SU-DHL-6 (cell line): Measurements from ENCODE around the gene SMTNL2.

ENCODE experiments used
- H2AFZ ChIP-seq: fragments of 200-600 bp; sonication (generic); 2 replicates; pipeline ENCODE4 v1.6.1; 2014; ENCODE audit warnings: low read depth, mild to moderate bottlenecking, moderate library complexity, mixed read lengths, antibody characterized with exemption, low read length; ENCODE audit not compliant: severe bottlenecking
- H3F3A ChIP-seq: fragments of 200-600 bp; shearing (Covaris generic); 2 replicates; pipeline ENCODE4 v1.6.0; 2016; ENCODE audit warnings: antibody characterized with exemption, mild to moderate bottlenecking; ENCODE audit not compliant: insufficient read depth
- H3K27ac ChIP-seq: fragments of 200-600 bp; sonication (generic); 2 replicates; pipeline ENCODE4 v1.5.1; 2016; ENCODE audit warnings: low read depth, mild to moderate bottlenecking, low read length, moderate library complexity, mixed read lengths
- H3K27me3 ChIP-seq: fragments of 200-600 bp; sonication (generic), shearing (Covaris generic); 2 replicates; pipeline ENCODE4 v1.6.0; 2014; ENCODE audit warnings: mild to moderate bottlenecking, low read length
- H3K36me3 ChIP-seq: fragments of 200-600 bp; sonication (generic); 2 replicates; pipeline ENCODE4 v1.6.1; 2014; ENCODE audit warnings: mild to moderate bottlenecking, low read length, mixed read lengths
- H3K4me2 ChIP-seq: fragments of 300-600, 200-600 bp; shearing (Covaris generic), sonication (generic); 2 replicates; pipeline ENCODE4 v1.6.0; 2014; ENCODE audit warnings: low read length, low read depth, mild to moderate bottlenecking; ENCODE audit not compliant: poor library complexity, severe bottlenecking
- H3K4me3 ChIP-seq: fragments of 200-600 bp; sonication (generic); 2 replicates; pipeline ENCODE4 v1.5.1; 2014; ENCODE audit warnings: antibody characterized with exemption, low read length, mild to moderate bottlenecking, mixed read lengths; ENCODE audit not compliant: insufficient read depth, poor library complexity, severe bottlenecking
- H3K79me2 ChIP-seq: fragments of 200-600 bp; sonication (generic); 2 replicates; pipeline ENCODE4 v1.6.1; 2014; ENCODE audit warnings: mild to moderate bottlenecking, low read length, moderate library complexity; ENCODE audit not compliant: insufficient read depth
- H3K9ac ChIP-seq: fragments of 200-600 bp; sonication (generic); 2 replicates; pipeline ENCODE4 v1.7.0; 2014; ENCODE audit warnings: mild to moderate bottlenecking, low read length
- H3K9me2 ChIP-seq: fragments of 200-600 bp; sonication (generic); replicated peaks from 2 replicates; pipeline ENCODE4 v1.6.1; 2014; ENCODE audit warnings: low read length; ENCODE audit not compliant: insufficient read depth
- H3K9me3 ChIP-seq: fragments of 200-600 bp; sonication (generic); 2 replicates; pipeline ENCODE4 v1.6.1; 2014; ENCODE audit warnings: low read length, mixed read lengths; ENCODE audit not compliant: insufficient read depth
- H4K20me1 ChIP-seq: fragments of 200-600 bp; sonication (generic); 2 replicates; pipeline ENCODE4 v1.6.1; 2014; ENCODE audit warnings: low read depth, mild to moderate bottlenecking, antibody characterized with exemption, low read length, moderate library complexity, mixed read lengths
- EZH2phosphoT487 ChIP-seq: fragments of 200-600 bp; sonication (generic), shearing (Covaris generic); conservative IDR thresholded peaks from 2 replicates; pipeline ENCODE4 v1.6.1; 2018; ENCODE audit warnings: mild to moderate bottlenecking, antibody characterized with exemption, low read length, moderate library complexity, mixed read lengths
- TF ChIP-seq, protein P1 (sequence below): fragments of 200-600 bp; sonication (generic); IDR thresholded peaks from one replicate; pipeline ENCODE4 v1.5.1; 2017; ENCODE audit warnings: antibody characterized with exemption, mild to moderate bottlenecking, low read length, moderate library complexity; ENCODE audit not compliant: insufficient read depth, poor library complexity, severe bottlenecking

SMTNL2 gene

DNA sequence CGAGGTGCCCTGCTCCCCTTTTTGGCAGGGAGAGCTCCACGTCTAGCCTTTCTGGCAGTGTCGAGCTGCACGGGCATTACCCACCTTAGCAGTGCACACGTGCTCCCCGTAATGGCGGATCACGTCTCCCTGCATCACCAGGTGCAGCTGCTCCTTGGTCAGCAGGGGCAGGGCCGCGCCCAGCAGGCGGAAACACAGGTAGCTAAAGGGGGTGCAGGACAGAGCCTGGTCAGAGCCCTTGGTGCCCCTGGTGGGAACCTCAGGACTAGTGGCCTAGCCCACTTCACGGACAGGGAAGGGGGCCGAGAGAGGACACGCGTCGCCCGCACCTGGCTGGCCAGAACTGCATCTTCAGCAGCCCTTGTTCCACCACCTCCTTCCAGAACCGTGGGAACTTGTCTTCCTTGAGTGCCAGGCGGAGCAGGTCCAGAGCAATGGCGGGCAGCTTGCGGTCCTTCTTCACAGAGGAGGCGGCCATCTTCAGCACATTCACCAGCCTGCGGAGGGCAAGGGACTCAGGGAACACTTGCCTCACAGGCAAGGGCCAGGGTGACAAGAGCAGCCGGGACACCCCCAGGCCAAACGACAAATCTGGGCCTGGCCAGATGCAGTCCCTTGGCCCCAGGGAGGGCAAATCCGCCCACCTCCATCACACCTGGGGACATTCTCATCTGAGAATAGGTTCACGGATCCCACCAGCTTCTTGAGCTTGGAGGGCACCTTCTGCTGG is 32.4 kb upstream of the SMTNL2 start:
- H3K4me3 ChIP-seq, result no peak overlapping the region
- no peaks in the 10 kb centered on the region for H3K27me3 ChIP-seq
- peaks cover 22% of the 10 kb centered on the region for H3K79me2 ChIP-seq
- H3K9ac ChIP-seq, result no peak overlapping the region
- no peaks in the 10 kb centered on the region for H3F3A ChIP-seq
- H3K9me2 ChIP-seq, result no peaks in the 10 kb centered on the region
- peaks cover 3% of the 10 kb centered on the region; the same call in 1 of the 2 replicates for H3K36me3 ChIP-seq
- no peaks in the 10 kb centered on the region for H4K20me1 ChIP-seq
- no peak overlapping the region for H3K4me2 ChIP-seq
- H2AFZ ChIP-seq, result no peak overlapping the region
- TF ChIP-seq EZH2phosphoT487, result no peak
- TF ChIP-seq, protein P1, sequence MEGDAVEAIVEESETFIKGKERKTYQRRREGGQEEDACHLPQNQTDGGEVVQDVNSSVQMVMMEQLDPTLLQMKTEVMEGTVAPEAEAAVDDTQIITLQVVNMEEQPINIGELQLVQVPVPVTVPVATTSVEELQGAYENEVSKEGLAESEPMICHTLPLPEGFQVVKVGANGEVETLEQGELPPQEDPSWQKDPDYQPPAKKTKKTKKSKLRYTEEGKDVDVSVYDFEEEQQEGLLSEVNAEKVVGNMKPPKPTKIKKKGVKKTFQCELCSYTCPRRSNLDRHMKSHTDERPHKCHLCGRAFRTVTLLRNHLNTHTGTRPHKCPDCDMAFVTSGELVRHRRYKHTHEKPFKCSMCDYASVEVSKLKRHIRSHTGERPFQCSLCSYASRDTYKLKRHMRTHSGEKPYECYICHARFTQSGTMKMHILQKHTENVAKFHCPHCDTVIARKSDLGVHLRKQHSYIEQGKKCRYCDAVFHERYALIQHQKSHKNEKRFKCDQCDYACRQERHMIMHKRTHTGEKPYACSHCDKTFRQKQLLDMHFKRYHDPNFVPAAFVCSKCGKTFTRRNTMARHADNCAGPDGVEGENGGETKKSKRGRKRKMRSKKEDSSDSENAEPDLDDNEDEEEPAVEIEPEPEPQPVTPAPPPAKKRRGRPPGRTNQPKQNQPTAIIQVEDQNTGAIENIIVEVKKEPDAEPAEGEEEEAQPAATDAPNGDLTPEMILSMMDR, result no peak
- no peaks in the 10 kb centered on the region for H3K9me3 ChIP-seq
- no peak overlapping the region for H3K27ac ChIP-seq

DNA sequence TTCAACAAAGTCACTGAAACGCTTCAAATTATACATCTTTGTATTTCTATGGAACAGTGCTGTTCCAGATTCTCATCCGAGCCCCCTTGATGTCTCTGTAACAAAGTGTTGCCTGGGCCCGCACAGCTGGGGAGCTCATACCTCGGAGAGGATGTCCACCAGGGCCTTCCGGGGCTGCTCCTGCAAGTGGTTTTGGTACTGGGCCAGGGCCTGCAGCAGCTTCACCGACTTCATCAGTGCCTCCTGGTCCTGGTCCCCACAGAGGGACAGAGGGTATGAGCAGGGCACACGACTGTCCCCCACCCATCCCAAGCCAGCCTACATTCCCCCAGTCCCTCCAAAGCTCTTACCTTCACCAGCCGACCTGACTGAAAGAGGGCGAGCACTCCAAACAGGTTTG is 30.7 kb upstream of the SMTNL2 start:
- no peaks in the 10 kb centered on the region for H3K9me2 ChIP-seq
- H2AFZ ChIP-seq, result no peak overlapping the region
- H3K27ac ChIP-seq, result no peak overlapping the region
- no peaks in the 10 kb centered on the region for H4K20me1 ChIP-seq
- TF ChIP-seq EZH2phosphoT487, result no peak
- TF ChIP-seq, protein P1, result no peak
- H3K4me2 ChIP-seq, result peak overlapping the region; percentile 93
- H3F3A ChIP-seq, result no peaks in the 10 kb centered on the region
- peak overlapping the region; percentile 77 for H3K9ac ChIP-seq
- H3K79me2 ChIP-seq, result peaks cover 22% of the 10 kb centered on the region
- no peaks in the 10 kb centered on the region for H3K9me3 ChIP-seq
- no peaks in the 10 kb centered on the region for H3K27me3 ChIP-seq
- H3K4me3 ChIP-seq, result peak overlapping the region; percentile 87
- no peaks in the 10 kb centered on the region for H3K36me3 ChIP-seq

DNA sequence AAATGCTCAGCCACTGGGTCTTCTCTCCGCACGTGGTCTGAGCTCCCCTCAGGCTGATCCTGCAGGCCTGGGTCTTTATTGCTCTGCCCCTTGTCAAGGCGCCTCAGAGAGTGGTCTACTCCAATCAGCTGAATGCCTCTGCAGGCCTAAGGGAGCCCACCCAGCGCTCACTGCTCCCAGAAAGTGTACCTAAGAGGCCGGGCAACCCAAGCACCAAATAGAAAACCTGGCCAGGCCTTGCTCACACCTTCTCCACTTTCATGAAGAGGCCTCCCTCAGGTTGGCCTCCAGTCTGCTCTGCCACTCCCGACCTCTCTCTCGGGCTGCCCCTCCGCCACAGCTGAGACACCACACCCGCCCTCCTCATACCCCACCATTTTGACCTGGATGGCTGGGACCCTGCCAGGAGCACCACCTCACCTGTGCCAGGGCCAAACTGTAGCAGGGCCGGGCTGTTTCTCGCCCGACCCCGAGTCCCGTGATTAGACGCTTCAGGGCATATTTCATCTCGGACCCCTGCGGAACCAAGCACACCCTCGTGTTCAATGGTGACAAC is 29.8 kb upstream of the SMTNL2 start:
- peak overlapping the region; percentile 23; the same call in 1 of the 2 replicates for H3K27ac ChIP-seq
- H3K79me2 ChIP-seq, result peaks cover 22% of the 10 kb centered on the region
- peak overlapping the region; percentile 77 for H3K9ac ChIP-seq
- H3F3A ChIP-seq, result no peaks in the 10 kb centered on the region
- peak overlapping the region; percentile 15 for H2AFZ ChIP-seq
- H3K4me3 ChIP-seq, result peak overlapping the region; percentile 87
- no peaks in the 10 kb centered on the region for H3K27me3 ChIP-seq
- no peaks in the 10 kb centered on the region for H3K9me3 ChIP-seq
- TF ChIP-seq, protein P1, result no peak
- TF ChIP-seq EZH2phosphoT487, result no peak
- no peaks in the 10 kb centered on the region for H3K9me2 ChIP-seq
- no peaks in the 10 kb centered on the region for H4K20me1 ChIP-seq
- H3K36me3 ChIP-seq, result no peaks in the 10 kb centered on the region
- peak overlapping the region; percentile 93 for H3K4me2 ChIP-seq
